Measurements from ENCODE around the gene BAG1.

The BAG1 gene

GRCh38 chr9:33242609-33243134, 21.8 kb downstream of the BAG1 start:
- DNase-seq (ENCODE audit: low spot score), result no peak

- no peak for DNase-seq (ENCODE audit: low spot score)
Measured at GRCh38 chr9:33241298-33241697, 23.2 kb downstream of the BAG1 start.

DNA sequence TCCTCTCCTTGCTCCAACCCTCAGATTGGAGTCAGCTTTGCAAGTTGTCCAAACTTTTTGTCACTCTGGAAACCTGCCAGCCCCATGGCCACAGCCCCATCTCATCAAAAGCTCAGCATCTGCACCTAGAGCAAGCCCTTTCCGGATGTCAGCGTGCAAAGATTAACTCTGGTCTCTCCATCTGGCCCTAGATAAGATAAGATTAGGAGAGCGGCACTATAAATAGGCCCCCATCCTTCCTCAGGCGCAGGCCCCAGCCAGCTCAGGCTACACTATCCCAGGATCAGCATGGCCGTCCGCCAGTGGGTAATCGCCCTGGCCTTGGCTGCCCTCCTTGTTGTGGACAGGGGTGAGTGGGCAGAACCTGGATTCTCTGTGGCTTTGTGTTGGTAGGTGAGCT, 24.6 kb downstream of the BAG1 start, which contains the start of gene SPINK4:
TSS of gene SPINK4 (plus strand) at position 247 of the 400 bp plus-strand sequence. CDS start at position 289, 42 bp downstream.
- DNase-seq (ENCODE audit: low spot score), result no peak

DNA sequence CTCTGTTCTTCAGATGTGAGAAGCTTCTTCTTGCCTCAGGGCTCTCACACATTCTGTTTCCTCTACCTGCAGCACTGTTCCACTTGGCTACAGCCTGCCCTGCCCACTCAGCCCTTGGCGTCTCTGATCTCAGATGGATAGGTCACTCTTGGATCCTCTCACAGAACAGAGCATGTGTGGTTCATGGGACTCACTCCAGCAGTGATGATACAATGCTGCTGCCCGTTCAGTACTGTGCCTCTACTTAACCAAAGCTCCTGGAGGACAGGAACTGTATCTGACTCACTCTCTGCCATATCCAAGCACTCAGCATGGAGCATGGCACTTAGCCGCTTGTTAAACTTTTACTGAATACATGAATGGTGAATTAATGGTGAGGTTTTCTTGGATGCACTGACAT, 27.9 kb downstream of the BAG1 start:
- DNase-seq (ENCODE audit: low spot score), result no peak

DNA sequence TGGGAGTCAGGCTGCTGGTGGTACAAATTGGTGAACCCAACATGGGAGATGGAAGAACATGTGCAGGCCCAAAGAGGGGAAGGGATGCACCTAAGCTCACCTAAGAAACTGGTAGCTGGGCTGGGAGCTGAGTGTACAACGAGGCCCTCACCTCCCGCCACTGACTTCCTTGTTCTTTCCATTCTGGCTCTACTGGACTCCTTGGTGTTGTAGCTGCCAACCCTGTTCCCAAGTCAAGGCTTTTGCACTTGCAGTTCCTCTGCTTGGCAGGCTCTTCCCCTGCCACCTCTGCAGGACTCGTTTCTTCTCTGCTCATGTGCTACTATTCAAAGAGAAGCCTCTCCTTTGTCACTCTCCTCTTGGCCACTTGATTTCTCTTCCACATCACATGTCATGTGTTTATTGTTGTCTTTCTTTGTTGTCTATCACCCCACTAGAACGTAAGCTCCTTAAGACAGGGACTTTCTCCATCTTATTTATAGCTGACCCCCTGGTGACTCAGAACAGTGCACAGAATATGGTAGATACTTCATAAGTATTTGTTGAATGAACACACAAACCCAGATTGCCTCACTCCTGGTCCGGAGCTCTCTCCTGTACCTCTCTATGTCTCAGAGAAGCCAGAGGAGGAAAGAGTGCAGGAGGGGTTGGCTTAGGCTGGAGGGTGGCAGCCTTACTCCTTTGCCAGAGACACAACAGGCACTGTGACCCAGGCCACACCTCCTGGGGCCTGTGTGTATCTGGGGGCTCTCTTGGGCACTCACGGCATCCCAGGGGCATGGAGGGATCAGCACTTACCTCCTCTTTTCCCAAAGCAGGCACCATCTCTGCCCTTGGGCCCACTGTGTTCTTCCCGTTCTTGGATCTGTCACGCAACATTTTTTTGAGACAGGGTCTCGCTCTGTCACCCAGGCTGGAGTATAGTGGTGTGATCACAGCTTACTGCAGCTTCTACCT, 29.7 kb downstream of the BAG1 start:
- DNase-seq (ENCODE audit: low spot score), result no peak

- no peak for DNase-seq (ENCODE audit: low spot score)
Measured at GRCh38 chr9:33233626-33234342, 30.7 kb downstream of the BAG1 start.

GRCh38 chr9:33232815-33233214, 31.7 kb downstream of the BAG1 start:
- no peak for DNase-seq (ENCODE audit: low spot score)

GRCh38 chr9:33231623-33231942, 32.9 kb downstream of the BAG1 start:
- DNase-seq (ENCODE audit: low spot score), result no peak

DNA sequence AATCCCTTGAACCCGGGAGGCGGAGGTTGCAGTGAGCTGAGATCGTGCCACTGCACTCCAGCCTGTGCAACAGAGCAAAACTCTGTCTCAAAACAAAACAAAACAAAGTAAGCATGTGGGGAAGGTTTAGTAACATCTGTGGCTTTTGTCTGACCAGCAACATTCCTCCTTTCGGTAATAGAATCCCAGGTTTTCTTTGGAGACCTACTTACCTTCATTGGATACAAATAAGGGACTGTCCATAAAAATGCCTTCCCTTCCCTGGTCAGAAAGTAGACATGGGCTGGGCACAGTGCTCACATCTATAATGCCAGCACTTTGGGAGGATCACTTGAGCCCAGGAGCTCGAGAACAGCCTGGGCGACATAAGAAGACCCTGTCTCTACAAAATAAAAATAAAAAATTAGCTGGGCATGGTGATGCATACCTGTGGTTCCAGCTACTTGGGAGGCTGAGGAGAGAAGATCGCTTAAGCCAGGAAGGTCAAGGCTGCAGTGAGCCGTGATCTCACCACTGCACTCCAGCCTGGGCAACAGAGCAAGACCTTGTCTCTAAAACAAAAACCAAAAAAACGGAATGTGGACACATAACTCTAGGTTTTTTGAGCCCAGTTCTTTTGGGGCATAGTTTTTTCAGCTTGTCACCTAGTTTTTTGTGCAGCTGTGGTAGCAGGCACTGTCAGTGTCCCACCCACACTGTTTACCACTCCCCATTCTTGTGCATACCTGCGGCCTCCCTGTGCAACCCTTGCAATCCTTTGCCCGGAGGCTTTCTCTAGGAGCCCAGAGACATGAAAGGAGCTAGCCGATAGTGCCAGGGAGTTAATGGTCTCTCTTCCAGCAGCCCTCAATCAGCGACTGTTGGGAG, 33.5 kb downstream of the BAG1 start:
- DNase-seq (ENCODE audit: low spot score), result no peak

DNA sequence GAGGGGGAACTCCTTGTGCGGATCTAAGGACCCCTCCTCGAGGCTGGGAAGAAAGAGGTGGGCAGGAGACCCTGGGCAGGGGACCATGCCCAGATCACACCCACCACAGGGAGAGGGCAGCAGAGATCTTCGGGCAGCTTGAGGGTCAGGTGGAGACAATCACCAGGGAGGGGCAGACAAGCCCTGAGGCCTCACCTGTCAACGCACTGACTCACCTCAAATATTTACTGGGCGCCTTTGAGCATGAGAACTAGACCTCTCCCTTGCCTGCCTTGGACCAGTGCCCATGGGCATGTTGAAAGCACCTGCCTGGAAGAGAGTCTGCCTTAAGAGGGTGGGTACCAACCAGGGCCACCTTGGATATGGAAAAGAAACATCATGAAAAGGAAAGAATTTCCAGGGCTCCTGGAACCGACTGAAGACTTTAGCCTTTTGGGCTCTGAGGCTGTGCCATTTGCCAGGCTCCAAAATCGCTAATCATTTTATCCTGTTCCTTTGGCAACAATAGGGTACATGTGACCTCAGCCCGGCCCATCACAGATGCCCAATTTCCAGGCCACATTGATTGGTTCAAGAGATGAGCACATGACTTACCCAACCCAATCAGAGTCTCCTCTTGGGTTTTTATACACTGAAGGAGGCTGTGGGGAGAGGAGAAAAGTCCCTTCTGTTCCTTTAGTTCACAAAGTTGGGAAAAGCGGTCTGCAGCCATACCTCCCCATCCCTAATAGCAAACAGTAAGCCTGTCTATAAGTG, 35.0 kb downstream of the BAG1 start:
- DNase-seq (ENCODE audit: low spot score), result no peak

DNA sequence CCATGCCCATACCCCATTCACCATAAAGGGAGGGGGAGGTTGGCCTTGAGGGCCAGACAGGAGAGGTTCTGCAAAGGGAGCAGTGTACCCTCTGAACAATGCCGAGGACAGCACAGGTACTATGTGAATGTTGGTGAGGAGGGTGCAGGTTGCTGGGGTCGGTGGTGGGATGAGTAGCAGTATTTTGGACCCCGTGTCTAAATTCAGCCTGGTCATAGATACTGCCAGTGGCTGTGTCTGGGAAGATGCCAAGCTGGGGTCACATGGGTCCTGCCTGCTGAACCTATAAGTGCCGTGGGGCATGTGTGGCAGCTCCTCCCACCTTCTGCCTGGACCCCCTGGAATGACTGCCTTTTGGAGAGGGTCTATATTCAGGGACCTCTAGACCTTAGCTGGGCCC, 35.9 kb downstream of the BAG1 start:
- no peak for DNase-seq (ENCODE audit: low spot score)

- no peak for DNase-seq (ENCODE audit: low spot score)
Measured at GRCh38 chr9:33227741-33228140, 36.8 kb downstream of the BAG1 start.

DNA sequence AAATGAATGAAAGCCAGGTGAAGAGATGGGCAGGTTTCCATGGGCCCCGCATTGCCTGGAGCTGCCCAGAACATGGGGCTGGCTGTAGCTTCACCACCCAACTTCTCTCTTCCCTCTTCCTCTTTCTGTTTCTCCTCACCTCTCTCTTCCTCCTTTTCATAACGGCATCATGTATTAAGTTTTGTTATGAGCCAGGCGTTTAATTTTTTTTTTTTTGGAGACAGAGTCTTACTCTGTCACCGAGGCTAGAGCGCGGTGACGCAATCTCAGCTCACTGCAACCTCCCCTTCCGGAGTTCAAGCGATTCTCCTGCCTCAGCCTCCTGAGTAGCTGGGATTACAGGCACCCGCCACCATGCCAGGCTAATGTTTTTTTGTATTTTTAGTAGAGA, 37.5 kb downstream of the BAG1 start:
- DNase-seq (ENCODE audit: low spot score), result no peak

- DNase-seq (ENCODE audit: low spot score), result no peak
Measured at GRCh38 chr9:33225319-33226147, 39.0 kb downstream of the BAG1 start.

DNA sequence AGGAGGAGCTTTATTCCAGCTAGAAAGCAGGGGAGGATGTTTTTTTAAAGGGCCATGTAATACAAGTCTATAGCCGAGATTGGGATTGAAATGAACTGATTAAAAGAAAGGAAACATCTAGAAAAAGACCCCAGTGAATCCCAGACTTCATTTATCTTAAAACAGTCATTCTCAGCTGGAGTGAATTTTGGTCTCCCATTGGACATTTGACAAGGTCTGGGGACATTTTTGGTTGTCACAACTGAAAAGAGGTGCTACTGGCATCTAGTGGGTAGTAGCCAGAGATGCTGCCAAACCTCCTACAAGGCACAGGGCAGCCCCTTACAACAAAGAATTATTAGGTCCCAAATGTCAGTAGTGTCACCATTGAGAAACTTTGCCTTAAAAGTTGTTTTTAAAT, 40.8 kb downstream of the BAG1 start:
- DNase-seq (ENCODE audit: low spot score), result no peak

DNA sequence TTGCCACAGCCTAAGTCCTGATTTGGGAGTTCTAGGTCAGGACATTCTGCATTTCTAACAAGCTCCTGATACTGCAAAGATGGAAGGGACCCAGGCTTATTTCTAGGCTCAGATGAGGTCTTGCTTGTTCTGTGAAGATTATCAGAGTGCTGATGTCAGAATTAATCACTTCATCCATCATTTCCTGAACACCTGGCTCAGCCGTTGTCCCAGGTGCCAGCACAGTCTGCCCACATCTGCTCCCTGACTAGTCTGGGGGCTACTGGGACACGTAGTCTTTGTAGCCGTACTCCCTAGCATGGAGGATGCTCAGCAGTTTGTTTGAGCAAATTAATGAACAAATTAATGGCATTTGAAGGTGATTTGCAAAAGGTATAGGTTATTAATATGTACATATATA, 42.5 kb downstream of the BAG1 start:
- DNase-seq (ENCODE audit: low spot score), result no peak

DNA sequence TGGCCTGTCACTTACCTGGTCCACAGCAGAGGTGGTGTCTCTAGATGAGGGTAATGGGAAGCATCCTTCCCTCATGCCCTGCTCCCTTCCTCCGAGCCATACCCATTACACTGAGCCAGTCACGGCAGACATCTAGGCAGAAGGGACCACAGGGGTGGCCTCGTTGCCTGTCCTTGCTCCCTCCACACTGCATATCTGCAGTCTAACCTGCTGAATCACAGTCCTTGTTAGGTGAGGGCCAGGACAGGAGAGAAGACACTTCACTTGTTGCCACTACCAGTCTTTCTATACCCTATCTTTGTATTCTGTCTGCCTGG, 43.0 kb downstream of the BAG1 start:
- no peak for DNase-seq (ENCODE audit: low spot score)

GRCh38 chr9:33220681-33221567, 43.6 kb downstream of the BAG1 start:
- no peak for DNase-seq (ENCODE audit: low spot score)

GRCh38 chr9:33211695-33212393, 52.7 kb downstream of the BAG1 start:
- DNase-seq (ENCODE audit: low spot score), result peak; percentile 53

Measured in ecto neural progenitor cell (in vitro differentiated cells).